Cardiac muscle cell (in vitro differentiated cells and primary cell): ENCODE measurements around the gene CCDC141. TPM values are rescaled to one million over a fixed set of nuclear protein-coding genes. Genes with fewer than 3 reads are reported as not detected.
"Not testable (repeated sequence)": the region's sequence is repeated elsewhere in the genome, so short reads cannot be mapped to it uniquely, and the experiment has no call there.

Experiments
- DNase-seq, 2 donors: peaks; one replicate each; pipeline versions ENCODE4 v3.0.0 to v3.0.0-alpha.2; 2010 to 2017; ENCODE audit warnings: low read depth in 1 of 2, low spot score in 1 of 2
- H3K27ac ChIP-seq: fragments of 200-600 bp; sonication (generic); 2 replicates; pipeline ENCODE4 v1.5.1; 2016
- H3K27me3 ChIP-seq: fragments of 200-600 bp; sonication (generic); 2 replicates; pipeline ENCODE4 v1.6.0; 2016; ENCODE audit warnings: control low read depth
- H3K36me3 ChIP-seq: fragments of 200-600 bp; sonication (generic); 2 replicates; pipeline ENCODE4 v1.5.1; 2016; ENCODE audit warnings: control low read depth
- H3K4me1 ChIP-seq: fragments of 200-600 bp; sonication (generic); 2 replicates; pipeline ENCODE4 v1.8.1; 2017; ENCODE audit warnings: low read depth, mild to moderate bottlenecking, mixed run types
- H3K4me3 ChIP-seq: fragments of 200-600 bp; sonication (generic); 2 replicates; pipeline ENCODE4 v1.5.1; 2016; ENCODE audit warnings: mild to moderate bottlenecking
- H3K9me3 ChIP-seq: fragments of 200-600 bp; sonication (generic); 2 replicates; pipeline ENCODE4 v1.5.1; 2017; ENCODE audit warnings: low read depth, mild to moderate bottlenecking, control low read depth
- polyA plus RNA-seq: library from polyadenylated mRNA; unstranded; fragments of >200 nt; fragmentation: Nextera tagmentation; extraction: Ambion mirVana; gene quantifications from 2 replicates; pipeline ENCODE4 v1.2.1, GENCODE V29; 2016
- total RNA-seq: library from RNA; depleted of rRNA; stranded (reverse); fragments of >200 nt; gene quantifications from 2 replicates; pipeline ENCODE4 v1.2.3, GENCODE V29; 2016
- TF ChIP-seq, protein P1 (sequence below): IDR thresholded peaks from 2 replicates; pipeline ENCODE4 v1.5.1; 2012; ENCODE audit warnings: low read depth, mild to moderate bottlenecking, low read length

CCDC141 gene
- total and polyA plus RNA-seq, 2 experiments from 2014 or later = 134 to 213 TPM

DNA sequence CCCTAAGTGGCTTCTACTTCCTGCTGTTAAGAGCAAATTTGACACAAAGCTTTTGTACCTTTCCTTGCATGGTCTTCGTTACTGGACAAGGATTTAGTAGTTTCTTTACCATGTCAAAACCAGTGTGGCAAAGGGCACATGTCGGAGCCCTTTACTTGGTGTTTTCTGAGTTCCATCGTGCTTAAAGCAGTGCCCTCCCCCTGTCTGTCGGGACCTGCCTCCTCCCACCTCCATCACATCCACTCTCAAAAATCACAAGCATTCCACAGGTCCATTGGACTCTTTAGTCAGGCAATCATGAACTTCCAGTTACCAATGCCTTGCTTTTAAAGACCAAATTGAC is 763 bp downstream of the CCDC141 start:
- Histone ChIP-seq H3K36me3 (peaks cover 23% of the 10 kb centered on the region), H3K4me3 (peak overlapping the region; percentile 94), H3K27ac (peak overlapping the region; percentile 99), H3K27me3 (no peaks in the 10 kb centered on the region), H3K4me1 (peaks cover 33% of the 10 kb centered on the region), H3K9me3 (no peaks in the 10 kb centered on the region)
- TF ChIP-seq, protein P1, sequence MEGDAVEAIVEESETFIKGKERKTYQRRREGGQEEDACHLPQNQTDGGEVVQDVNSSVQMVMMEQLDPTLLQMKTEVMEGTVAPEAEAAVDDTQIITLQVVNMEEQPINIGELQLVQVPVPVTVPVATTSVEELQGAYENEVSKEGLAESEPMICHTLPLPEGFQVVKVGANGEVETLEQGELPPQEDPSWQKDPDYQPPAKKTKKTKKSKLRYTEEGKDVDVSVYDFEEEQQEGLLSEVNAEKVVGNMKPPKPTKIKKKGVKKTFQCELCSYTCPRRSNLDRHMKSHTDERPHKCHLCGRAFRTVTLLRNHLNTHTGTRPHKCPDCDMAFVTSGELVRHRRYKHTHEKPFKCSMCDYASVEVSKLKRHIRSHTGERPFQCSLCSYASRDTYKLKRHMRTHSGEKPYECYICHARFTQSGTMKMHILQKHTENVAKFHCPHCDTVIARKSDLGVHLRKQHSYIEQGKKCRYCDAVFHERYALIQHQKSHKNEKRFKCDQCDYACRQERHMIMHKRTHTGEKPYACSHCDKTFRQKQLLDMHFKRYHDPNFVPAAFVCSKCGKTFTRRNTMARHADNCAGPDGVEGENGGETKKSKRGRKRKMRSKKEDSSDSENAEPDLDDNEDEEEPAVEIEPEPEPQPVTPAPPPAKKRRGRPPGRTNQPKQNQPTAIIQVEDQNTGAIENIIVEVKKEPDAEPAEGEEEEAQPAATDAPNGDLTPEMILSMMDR = no peak
- peak in 1 of 2 donors; percentile 55 for DNase-seq

- H3K4me3 ChIP-seq = peak overlapping the region; percentile 94
- no peak for DNase-seq
Observed at GRCh38 chr2:179048099-179048498, 1.8 kb downstream of the CCDC141 start.

DNA sequence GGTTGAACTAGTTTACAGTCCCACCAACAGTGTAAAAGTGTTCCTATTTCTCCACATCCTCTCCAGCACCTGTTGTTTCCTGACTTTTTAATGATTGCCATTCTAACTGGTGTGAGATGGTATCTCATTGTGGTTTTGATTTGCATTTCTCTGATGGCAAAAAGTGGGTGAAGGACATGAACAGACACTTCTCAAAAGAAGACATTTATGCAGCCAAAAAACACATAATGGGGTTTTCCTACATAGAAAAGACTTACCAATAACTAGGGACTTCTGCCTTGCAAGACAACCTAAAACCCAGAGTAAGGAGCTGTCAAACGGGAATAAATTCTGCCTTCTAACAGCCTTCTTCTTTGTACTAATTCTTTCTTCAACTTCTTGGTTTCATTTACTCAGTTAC is 4.3 kb downstream of the CCDC141 start:
- H3K4me3 ChIP-seq, H3K27me3 ChIP-seq, H3K27ac ChIP-seq, H3K9me3 ChIP-seq, DNase-seq: not testable (repeated sequence)
- Histone ChIP-seq H3K36me3 (peaks cover 23% of the 10 kb centered on the region), H3K4me1 (peaks cover 17% of the 10 kb centered on the region)

More at GRCh38 chr2:179048099-179048498, 1.8 kb downstream of the CCDC141 start:
- peaks cover 30% of the 10 kb centered on the region for H3K4me1 ChIP-seq
- TF ChIP-seq, protein P1 = no peak
- peaks cover 23% of the 10 kb centered on the region for H3K36me3 ChIP-seq
- no peaks in the 10 kb centered on the region for H3K9me3 ChIP-seq
- H3K27me3 ChIP-seq = no peaks in the 10 kb centered on the region
- peak overlapping the region; percentile 99 for H3K27ac ChIP-seq

- DNase-seq = no peak
- H3K4me1 ChIP-seq = peaks cover 20% of the 10 kb centered on the region
- H3K36me3 ChIP-seq = peaks cover 26% of the 10 kb centered on the region
- no peaks in the 10 kb centered on the region for H3K27me3 ChIP-seq
- TF ChIP-seq, protein P1 = no peak
- H3K4me3 ChIP-seq = peak overlapping the region; percentile 7
- no peaks in the 10 kb centered on the region for H3K9me3 ChIP-seq
- no peak overlapping the region for H3K27ac ChIP-seq
Observed at GRCh38 chr2:179044500-179044899, 5.4 kb downstream of the CCDC141 start.

DNA sequence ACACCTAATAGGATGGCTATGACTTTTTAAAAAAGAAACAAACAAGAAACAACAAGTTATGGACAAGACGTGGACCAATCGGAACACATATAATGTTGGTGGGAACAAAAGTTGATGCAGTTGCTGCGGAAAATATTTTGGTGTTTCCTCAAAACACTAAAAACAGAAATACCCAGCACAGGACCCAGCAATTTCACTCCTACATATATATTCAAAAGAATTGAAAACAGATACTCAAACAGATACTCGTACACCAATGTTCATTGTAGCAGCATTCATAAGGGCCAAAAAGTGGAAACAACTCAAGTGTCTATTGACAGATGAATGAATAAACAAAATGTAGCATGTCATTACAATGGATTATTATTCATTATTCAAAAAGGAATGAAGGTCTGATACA is 12.1 kb downstream of the CCDC141 start:
- H3K4me1 ChIP-seq = peaks cover 31% of the 10 kb centered on the region

DNA sequence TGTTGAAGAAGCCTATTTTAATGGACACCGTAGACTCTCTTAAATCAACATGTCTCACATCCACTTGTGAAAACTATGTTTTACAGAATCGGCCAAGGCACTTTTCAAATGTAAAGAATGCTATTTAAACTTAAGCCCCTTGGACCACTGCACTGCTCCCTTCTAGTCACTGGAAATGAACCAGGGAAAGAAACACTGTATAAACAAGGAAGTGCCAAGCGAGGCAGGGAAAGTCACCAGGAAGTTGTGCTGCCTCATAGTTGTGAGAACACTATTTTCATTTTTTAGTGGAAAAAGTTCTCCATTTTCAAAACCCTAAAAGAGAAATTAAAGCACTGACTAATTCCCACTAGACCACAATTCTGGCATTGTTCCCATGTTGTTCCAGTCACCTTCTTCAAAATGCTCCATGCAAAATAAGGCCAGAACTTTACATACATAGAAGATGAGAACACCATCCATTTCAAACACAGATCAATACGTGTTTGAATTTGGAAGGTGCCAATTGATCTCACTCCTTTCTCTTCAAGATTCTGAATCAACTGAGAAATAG is 13.5 kb downstream of the CCDC141 start:
- peaks cover 42% of the 10 kb centered on the region for H3K4me1 ChIP-seq
- no peak for DNase-seq
- peaks cover 7% of the 10 kb centered on the region for H3K36me3 ChIP-seq
- H3K27me3 ChIP-seq = no peaks in the 10 kb centered on the region
- TF ChIP-seq, protein P1 = no peak
- H3K4me3 ChIP-seq = no peak overlapping the region
- H3K27ac ChIP-seq = peak overlapping the region; percentile 62
- H3K9me3 ChIP-seq = no peaks in the 10 kb centered on the region

More for the DNA sequence above, 12.1 kb downstream of the CCDC141 start:
- TF ChIP-seq, protein P1 = no peak
- Histone ChIP-seq H3K9me3 (no peaks in the 10 kb centered on the region), H3K4me3 (no peak overlapping the region), H3K27ac (no peak overlapping the region), H3K36me3 (peaks cover 7% of the 10 kb centered on the region), H3K27me3 (no peaks in the 10 kb centered on the region)
- DNase-seq = no peak
